CD4-positive, CD25-positive, alpha-beta regulatory T cell (primary cell): ENCODE data around the gene ABCC9. TPM values are rescaled to one million over a fixed set of nuclear protein-coding genes. Genes with fewer than 3 reads are reported as not detected.

Experiments used
- ATAC-seq, 2 donors: fragments of 150-1000 bp; cut with Tn5 transposase; one replicate each; pipeline ENCODE4 v1.10.0; 2021; ENCODE audit warnings: low read depth in 2 of 2, moderate number of reproducible peaks in 2 of 2, moderate library complexity in 1 of 2
- DNase-seq, 3 donors: peaks; one replicate each; pipeline versions ENCODE4 v3.0.0 to v3.0.0-alpha.2; 2012 to 2022; ENCODE audit warnings: mixed read lengths in 1 of 3
- H3K27ac ChIP-seq: one replicate; pipeline ENCODE4 v1.7.0; 2013; ENCODE audit warnings: mild to moderate bottlenecking, low read length; ENCODE audit not compliant: insufficient read depth, poor library complexity, severe bottlenecking
- H3K27me3 ChIP-seq: one replicate; pipeline ENCODE4 v1.7.0; 2013; ENCODE audit warnings: low read length; ENCODE audit not compliant: control insufficient read depth, insufficient read depth
- H3K36me3 ChIP-seq: one replicate; pipeline ENCODE4 v1.7.0; 2013; ENCODE audit warnings: mild to moderate bottlenecking, low read length, moderate library complexity; ENCODE audit not compliant: control insufficient read depth, insufficient read depth
- H3K4me1 ChIP-seq: 2 replicates; pipeline ENCODE4 v1.7.0; 2013; ENCODE audit warnings: mild to moderate bottlenecking, low read length; ENCODE audit not compliant: insufficient read depth, control insufficient read depth, poor library complexity, severe bottlenecking
- H3K4me3 ChIP-seq: one replicate; pipeline ENCODE4 v1.7.0; 2013; ENCODE audit warnings: low read depth, mild to moderate bottlenecking, low read length, moderate library complexity
- H3K9me3 ChIP-seq, 2 experiments: 1 replicate in 1 of 2; 2 replicates in 1 of 2; pipeline ENCODE4 v1.7.0; 2013; ENCODE audit warnings: low read length in 2 of 2, mild to moderate bottlenecking in 1 of 2, moderate library complexity in 1 of 2; ENCODE audit not compliant: control insufficient read depth in 2 of 2
- H3K27ac Mint-ChIP-seq, 3 donors: one replicate each; pipeline ENCODE4 v1.8.0; 2020 to 2022; ENCODE audit warnings: mild to moderate bottlenecking in 3 of 3, mixed read lengths in 3 of 3, moderate library complexity in 2 of 3
- H3K27me3 Mint-ChIP-seq: one replicate; pipeline ENCODE4 v1.8.0; 2022; ENCODE audit warnings: mild to moderate bottlenecking, mixed read lengths
- H3K36me3 Mint-ChIP-seq: one replicate; pipeline ENCODE4 v1.8.0; 2020; ENCODE audit warnings: mixed read lengths
- H3K4me1 Mint-ChIP-seq, 4 donors: one replicate each; pipeline ENCODE4 v1.8.0; 2020 to 2022; ENCODE audit warnings: mixed read lengths in 4 of 4, mild to moderate bottlenecking in 1 of 4
- H3K4me3 Mint-ChIP-seq, 4 donors: one replicate each; pipeline ENCODE4 v1.8.0; 2020 to 2022; ENCODE audit warnings: mild to moderate bottlenecking in 4 of 4, mixed read lengths in 4 of 4, moderate library complexity in 3 of 4
- H3K9me3 Mint-ChIP-seq, 7 donors: one replicate each; pipeline ENCODE4 v1.8.0; 2020 to 2022; ENCODE audit warnings: mixed read lengths in 7 of 7, mild to moderate bottlenecking in 3 of 7, moderate library complexity in 2 of 7
- polyA plus RNA-seq, 4 donors: library from polyadenylated mRNA; unstranded; fragments of 300-500 nt; fragmentation: Illumina TruSeq; gene quantifications; one replicate each; pipeline ENCODE4 v1.2.3, GENCODE V29; 2021
- total RNA-seq: library from RNA; stranded (reverse); gene quantifications from one replicate; pipeline ENCODE4 v1.2.3, GENCODE V29; 2022

Gene ABCC9
- total and polyA plus RNA-seq, 5 donors from 2014 or later = not detected

- no peak overlapping the region for H3K27ac ChIP-seq
- Mint-ChIP-seq H3K27me3 (peaks cover 4% of the 10 kb centered on the region), H3K9me3 (peaks cover 0 to 9% (median 0%) of the 10 kb centered on the region in 7 donors), H3K27ac (no peak overlapping the region), H3K4me1 (no peaks in the 10 kb centered on the region), H3K4me3 (no peak overlapping the region), H3K36me3 (no peaks in the 10 kb centered on the region)
- no peaks in the 10 kb centered on the region for H3K36me3 ChIP-seq
- no peaks in the 10 kb centered on the region for H3K9me3 ChIP-seq
- no peaks in the 10 kb centered on the region for H3K27me3 ChIP-seq
- no peak overlapping the region for H3K4me3 ChIP-seq
- ATAC-seq (no peak), DNase-seq (no peak)
- H3K4me1 ChIP-seq = no peaks in the 10 kb centered on the region
These were observed 189.7 kb downstream of the ABCC9 start for GRCh38 chr12:21751517-21751916.

Other genes starting within 250 kb of the ABCC9 start
- gene KCNJ8, start 166.7 kb downstream of the ABCC9 start, total RNA-seq = not detected
- under 1 TPM in 1 of 4 donors, not detected in 3; 0.15 TPM for gene KCNJ8, start 166.7 kb downstream of the ABCC9 start, polyA plus RNA-seq
- 17.0 TPM for gene CMAS, start 104.8 kb upstream of the ABCC9 start, total RNA-seq
- gene CMAS, start 104.8 kb upstream of the ABCC9 start, polyA plus RNA-seq = 10 to 100 TPM; 41.8 to 43.2 (median 42.3) TPM